Suprapubic skin (tissue), 4 donors: Measurements from ENCODE around the gene NXPH3. TPM values are rescaled to one million over a fixed set of nuclear protein-coding genes. Genes with fewer than 3 reads are reported as not detected.

Experiments used
- DNase-seq, 2 donors: peaks; one replicate each; pipeline ENCODE4 v3.0.0-alpha.2; 2019; ENCODE audit warnings: low spot score in 2 of 2
- H3K27ac ChIP-seq: fragments of 200-600 bp; sonication (generic); one replicate; pipeline ENCODE4 v1.5.1; 2019
- H3K27me3 ChIP-seq: fragments of 200-600 bp; sonication (generic); one replicate; pipeline ENCODE4 v1.5.1; 2019
- H3K36me3 ChIP-seq: fragments of 200-600 bp; sonication (generic); one replicate; pipeline ENCODE4 v1.5.1; 2019
- H3K4me1 ChIP-seq: fragments of 200-600 bp; sonication (generic); one replicate; pipeline ENCODE4 v1.5.1; 2019
- H3K4me3 ChIP-seq: fragments of 200-600 bp; sonication (generic); one replicate; pipeline ENCODE4 v1.5.1; 2019; ENCODE audit warnings: mild to moderate bottlenecking
- H3K9me3 ChIP-seq: fragments of 200-600 bp; sonication (generic); one replicate; pipeline ENCODE4 v1.5.1; 2019
- CTCF ChIP-seq, 2 donors: fragments of 200-600 bp in 1 of 2; fragments of 450-650 bp in 1 of 2; sonication (generic) in 1 of 2; IDR thresholded peaks; one replicate each; pipeline ENCODE4 v1.5.1; 2016 to 2019; ENCODE audit warnings: antibody characterized with exemption in 2 of 2, mild to moderate bottlenecking in 1 of 2, moderate library complexity in 1 of 2
- EP300 ChIP-seq: sonication (generic); formaldehyde crosslinking; IDR thresholded peaks from one replicate; pipeline ENCODE4 v1.6.1; 2017; ENCODE audit warnings: antibody characterized with exemption
- POLR2A ChIP-seq, 2 donors: fragments of 450-650 bp; IDR thresholded peaks; one replicate each; pipeline ENCODE4 v1.6.1; 2017; ENCODE audit warnings: antibody characterized with exemption in 2 of 2, mild to moderate bottlenecking in 2 of 2, moderate library complexity in 2 of 2
- POLR2AphosphoS5 ChIP-seq, 3 donors: sonication (generic); formaldehyde crosslinking; IDR thresholded peaks; one replicate each; pipeline ENCODE4 v1.6.1; 2017; ENCODE audit warnings: antibody characterized with exemption in 3 of 3
- WGBS: methylation state at CpG from one replicate; pipeline ENCODE4 v1.1.5; 2018; 5-methylcytosine and 5-hydroxymethylcytosine counted together
- total RNA-seq, 4 donors: library from RNA; depleted of rRNA; stranded (reverse); fragments of >200 nt; gene quantifications; one replicate each; pipeline ENCODE4 v1.1.0, GENCODE V29; 2016

NXPH3 gene
- total RNA-seq, 4 donors from 2014 or later: 1.3 to 5.0 (median 1.5) TPM

- H3K27ac ChIP-seq: no peak overlapping the region
Observed at GRCh38 chr17:49597928-49598655, 22.4 kb downstream of the NXPH3 start.

GRCh38 chr17:49598918-49599317 lies 23.2 kb downstream of the NXPH3 start:
- 94% methylated on average over 3 of the region's 3 CpGs for WGBS
- DNase-seq: no peak
- no peak overlapping the region for H3K27ac ChIP-seq
- no peak overlapping the region for H3K4me3 ChIP-seq
- no peaks in the 10 kb centered on the region for H3K27me3 ChIP-seq
- no peaks in the 10 kb centered on the region for H3K9me3 ChIP-seq
- TF ChIP-seq EP300: no peak
- peaks cover 7% of the 10 kb centered on the region for H3K4me1 ChIP-seq
- peaks cover 69% of the 10 kb centered on the region for H3K36me3 ChIP-seq

More at GRCh38 chr17:49597928-49598655, 22.4 kb downstream of the NXPH3 start:
- DNase-seq: no peak
- Histone ChIP-seq H3K4me1 (peaks cover under 1% of the 10 kb centered on the region), H3K36me3 (peaks cover 72% of the 10 kb centered on the region), H3K4me3 (no peak overlapping the region), H3K9me3 (no peaks in the 10 kb centered on the region), H3K27me3 (no peaks in the 10 kb centered on the region)
- TF ChIP-seq EP300 (no peak), CTCF (IDR thresholded peaks at IDR 0.05) (no peak), POLR2AphosphoS5 (IDR thresholded peaks at IDR 0.05) (no peak), POLR2A (IDR thresholded peaks at IDR 0.05) (no peak)
- 84% methylated on average over 8 of the region's 8 CpGs for WGBS

DNA sequence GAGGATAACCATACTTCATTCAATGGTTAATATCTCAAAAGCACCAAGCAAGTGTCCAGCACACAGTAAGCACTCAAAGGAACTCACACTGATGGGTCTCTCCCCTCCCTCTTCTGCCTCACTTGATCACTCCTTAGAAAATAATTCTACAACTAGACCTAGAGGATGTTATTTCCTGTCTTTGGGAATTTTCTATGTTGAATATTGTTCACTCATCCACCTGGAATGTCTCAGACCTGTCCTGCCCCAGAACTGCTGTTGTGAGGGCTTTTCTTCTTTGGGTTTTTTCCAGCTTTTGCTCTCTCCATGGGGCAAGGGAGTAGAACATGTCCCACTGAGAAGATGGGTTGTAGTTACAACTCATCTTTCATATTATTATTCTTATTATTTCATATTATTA lies 25.3 kb downstream of the NXPH3 start:
- Histone ChIP-seq H3K4me3 (no peak overlapping the region), H3K4me1 (peaks cover 7% of the 10 kb centered on the region), H3K36me3 (peaks cover 72% of the 10 kb centered on the region), H3K27ac (no peak overlapping the region), H3K9me3 (no peaks in the 10 kb centered on the region), H3K27me3 (no peaks in the 10 kb centered on the region)
- TF ChIP-seq POLR2AphosphoS5 (IDR thresholded peaks at IDR 0.05) (no peak), POLR2A (IDR thresholded peaks at IDR 0.05) (no peak), CTCF (IDR thresholded peaks at IDR 0.05) (no peak), EP300 (no peak)
- DNase-seq: no peak

- Histone ChIP-seq H3K9me3 (no peaks in the 10 kb centered on the region), H3K4me1 (peaks cover 7% of the 10 kb centered on the region), H3K27ac (no peak overlapping the region), H3K36me3 (peaks cover 72% of the 10 kb centered on the region), H3K27me3 (no peaks in the 10 kb centered on the region), H3K4me3 (no peak overlapping the region)
- no peak for TF ChIP-seq EP300
- no peak for TF ChIP-seq POLR2AphosphoS5 (IDR thresholded peaks at IDR 0.05)
- no peak for DNase-seq
Observed at GRCh38 chr17:49602783-49603182, 27.1 kb downstream of the NXPH3 start.

DNA sequence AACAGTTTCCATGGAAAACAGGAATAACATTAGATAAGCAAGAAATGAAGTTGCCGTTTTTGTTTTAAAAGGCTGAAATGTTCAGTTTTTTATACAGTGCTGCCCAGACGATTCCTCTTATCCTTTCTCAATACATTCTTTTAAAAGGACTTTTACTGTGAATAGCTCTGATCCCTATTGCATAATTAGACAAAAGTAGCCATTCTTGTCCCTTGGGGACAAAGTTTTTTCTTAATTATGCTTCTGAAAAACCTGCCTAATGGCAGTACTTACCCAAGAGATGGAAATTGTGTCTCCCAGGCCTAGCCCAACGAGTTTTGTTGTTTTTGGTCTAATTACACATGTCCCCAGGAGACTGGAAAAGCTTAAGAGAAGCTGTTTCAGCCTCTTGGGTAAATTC lies 27.6 kb downstream of the NXPH3 start:
- Histone ChIP-seq H3K9me3 (no peaks in the 10 kb centered on the region), H3K27me3 (no peaks in the 10 kb centered on the region), H3K4me1 (peaks cover 7% of the 10 kb centered on the region), H3K36me3 (peaks cover 72% of the 10 kb centered on the region), H3K4me3 (no peak overlapping the region), H3K27ac (no peak overlapping the region)
- DNase-seq: no peak
- no peak for TF ChIP-seq EP300
- TF ChIP-seq POLR2AphosphoS5 (IDR thresholded peaks at IDR 0.05): no peak
- TF ChIP-seq CTCF (IDR thresholded peaks at IDR 0.05): no peak
- TF ChIP-seq POLR2A (IDR thresholded peaks at IDR 0.05): no peak
- 49% methylated on average over 3 of the region's 3 CpGs for WGBS

- Histone ChIP-seq H3K27ac (no peak overlapping the region), H3K36me3 (peaks cover 67% of the 10 kb centered on the region)
- 67% methylated on average over 2 of the region's 2 CpGs for WGBS
Observed at GRCh38 chr17:49603720-49604119, 28.0 kb downstream of the NXPH3 start.

More at GRCh38 chr17:49603720-49604119, 28.0 kb downstream of the NXPH3 start:
- Histone ChIP-seq H3K9me3 (no peaks in the 10 kb centered on the region), H3K4me3 (no peak overlapping the region), H3K4me1 (peaks cover 7% of the 10 kb centered on the region), H3K27me3 (no peaks in the 10 kb centered on the region)
- TF ChIP-seq POLR2AphosphoS5 (IDR thresholded peaks at IDR 0.05): no peak
- no peak for TF ChIP-seq CTCF (IDR thresholded peaks at IDR 0.05)
- no peak for TF ChIP-seq EP300
- TF ChIP-seq POLR2A (IDR thresholded peaks at IDR 0.05): no peak
- DNase-seq: no peak
